ENCODE measurements around the gene CLPTM1.
"Not testable (repeated sequence)": the region's sequence is repeated elsewhere in the genome, so short reads cannot be mapped to it uniquely, and the experiment has no call there.

CLPTM1 gene

DNA sequence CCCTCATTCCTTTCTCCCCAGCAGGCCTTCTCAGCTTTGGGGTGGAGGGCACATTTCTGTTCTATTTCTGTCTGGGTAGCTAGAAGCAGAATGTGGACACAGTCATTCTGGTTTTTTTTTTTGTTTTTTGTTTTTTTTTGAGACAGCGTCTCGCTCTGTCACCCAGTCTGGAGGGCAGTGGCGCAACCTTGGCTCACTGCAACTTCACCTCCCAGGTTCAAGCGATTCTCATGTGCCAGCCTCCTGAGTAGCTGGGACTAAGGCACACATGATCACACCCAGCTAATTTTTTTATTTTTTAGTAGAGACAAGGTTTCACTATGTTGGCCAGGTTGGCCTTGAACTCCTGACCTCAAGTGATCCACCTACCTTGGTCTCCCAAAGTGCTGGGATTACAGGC lies 20.3 kb downstream of the CLPTM1 start:
- no peak for DNase-seq (ENCODE audit: low spot score)

DNA sequence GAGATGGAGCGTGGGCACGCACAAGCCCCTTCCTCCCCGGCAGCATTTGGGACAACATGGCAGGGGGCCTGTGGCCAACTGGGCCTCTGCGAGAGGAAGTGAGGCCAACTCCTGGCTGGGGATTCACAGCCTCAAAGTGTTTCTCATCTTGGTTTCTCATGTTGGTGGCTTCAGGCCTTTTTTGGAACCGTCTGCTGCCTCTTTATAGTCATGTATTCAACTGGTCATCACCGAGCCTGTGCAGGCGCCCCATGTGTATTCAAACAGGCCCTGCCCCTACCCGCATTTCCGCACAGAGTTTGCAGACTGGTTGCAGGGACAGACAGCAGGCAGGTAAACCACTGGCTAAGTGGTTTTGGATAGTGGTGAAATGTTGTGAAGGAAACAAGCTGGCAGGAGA lies 28.8 kb downstream of the CLPTM1 start:
- DNase-seq (ENCODE audit: low spot score): no peak

DNA sequence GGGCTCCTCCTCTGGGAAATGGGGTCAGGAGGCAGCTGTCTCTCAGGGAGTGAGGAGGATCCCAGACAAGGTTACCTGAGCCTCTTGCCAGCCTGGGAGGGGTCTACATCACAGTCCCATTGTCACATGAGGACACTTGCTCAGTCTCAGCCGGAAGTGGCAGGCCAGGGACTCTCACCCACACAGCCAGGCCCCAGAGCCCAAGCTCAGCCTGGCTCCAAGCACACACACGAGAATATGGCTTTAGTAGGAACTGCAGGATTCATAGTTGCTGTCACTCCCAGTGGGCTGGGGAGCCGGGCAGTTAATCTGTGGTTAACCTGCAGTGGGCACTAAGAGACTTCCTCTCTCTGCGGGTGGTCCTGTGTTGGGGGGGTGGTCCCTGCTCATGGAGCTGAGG lies 30.3 kb downstream of the CLPTM1 start:
- no peak for DNase-seq (ENCODE audit: low spot score)

- no peak for DNase-seq (ENCODE audit: low spot score)
Observed at GRCh38 chr19:44986389-44986788, 31.2 kb downstream of the CLPTM1 start.

- no peak for DNase-seq (ENCODE audit: low spot score)
Observed at GRCh38 chr19:44987148-44987675, 32.0 kb downstream of the CLPTM1 start.

GRCh38 chr19:44988273-44988672 lies 33.1 kb downstream of the CLPTM1 start:
- no peak for DNase-seq (ENCODE audit: low spot score)

GRCh38 chr19:44988896-44989556 lies 33.8 kb downstream of the CLPTM1 start:
- DNase-seq (ENCODE audit: low spot score): peak; percentile 77

- DNase-seq (ENCODE audit: low spot score): no peak
Observed at GRCh38 chr19:44990459-44990858, 35.3 kb downstream of the CLPTM1 start.

DNA sequence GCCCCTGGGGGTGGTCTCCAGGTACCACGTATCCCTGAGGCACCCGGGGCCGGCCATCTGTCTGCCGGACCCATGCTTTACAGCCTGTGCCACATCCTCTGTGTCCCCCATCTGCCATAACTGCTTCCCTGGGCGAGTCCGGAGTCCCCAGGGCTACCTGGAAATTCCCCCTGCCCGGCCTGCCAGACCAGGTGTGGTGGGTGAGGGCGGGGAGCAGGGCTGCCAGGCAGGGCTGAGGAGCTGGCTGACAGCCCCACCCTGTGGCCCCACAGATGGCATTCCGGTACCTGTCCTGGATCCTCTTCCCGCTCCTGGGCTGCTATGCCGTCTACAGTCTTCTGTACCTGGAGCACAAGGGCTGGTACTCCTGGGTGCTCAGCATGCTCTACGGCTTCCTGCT lies 35.8 kb downstream of the CLPTM1 start:
- DNase-seq (ENCODE audit: low spot score): no peak

DNA sequence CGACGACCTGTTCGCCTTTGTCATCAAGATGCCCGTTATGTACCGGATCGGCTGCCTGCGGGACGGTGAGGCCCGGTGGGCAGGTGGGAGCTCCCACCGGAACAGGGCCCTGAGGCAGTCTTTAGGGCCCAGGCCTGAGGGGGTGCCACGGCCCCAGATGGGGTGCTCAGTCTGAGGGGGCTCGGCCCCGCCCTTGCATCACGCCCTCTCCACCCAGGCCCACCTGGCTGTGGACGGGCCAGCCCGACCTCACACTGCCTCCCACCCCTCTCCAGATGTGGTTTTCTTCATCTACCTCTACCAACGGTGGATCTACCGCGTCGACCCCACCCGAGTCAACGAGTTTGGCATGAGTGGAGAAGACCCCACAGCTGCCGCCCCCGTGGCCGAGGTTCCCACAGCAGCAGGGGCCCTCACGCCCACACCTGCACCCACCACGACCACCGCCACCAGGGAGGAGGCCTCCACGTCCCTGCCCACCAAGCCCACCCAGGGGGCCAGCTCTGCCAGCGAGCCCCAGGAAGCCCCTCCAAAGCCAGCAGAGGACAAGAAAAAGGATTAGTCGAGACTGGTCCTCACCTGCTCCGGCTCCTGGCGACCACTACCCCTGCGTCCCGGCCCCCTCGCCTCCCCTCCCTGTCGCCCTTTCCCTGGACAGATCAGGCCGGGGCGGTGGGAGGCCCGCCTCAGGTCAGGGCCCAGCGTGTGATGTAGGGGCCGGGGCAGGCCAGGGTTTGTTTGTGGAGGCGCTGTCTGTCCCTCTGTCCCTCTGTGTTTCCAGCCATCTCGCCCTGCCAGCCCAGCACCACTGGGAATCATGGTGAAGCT lies 37.4 kb downstream of the CLPTM1 start:
- DNase-seq (ENCODE audit: low spot score): no peak

GRCh38 chr19:44993526-44993925 lies 38.3 kb downstream of the CLPTM1 start:
- no peak for DNase-seq (ENCODE audit: low spot score)

DNA sequence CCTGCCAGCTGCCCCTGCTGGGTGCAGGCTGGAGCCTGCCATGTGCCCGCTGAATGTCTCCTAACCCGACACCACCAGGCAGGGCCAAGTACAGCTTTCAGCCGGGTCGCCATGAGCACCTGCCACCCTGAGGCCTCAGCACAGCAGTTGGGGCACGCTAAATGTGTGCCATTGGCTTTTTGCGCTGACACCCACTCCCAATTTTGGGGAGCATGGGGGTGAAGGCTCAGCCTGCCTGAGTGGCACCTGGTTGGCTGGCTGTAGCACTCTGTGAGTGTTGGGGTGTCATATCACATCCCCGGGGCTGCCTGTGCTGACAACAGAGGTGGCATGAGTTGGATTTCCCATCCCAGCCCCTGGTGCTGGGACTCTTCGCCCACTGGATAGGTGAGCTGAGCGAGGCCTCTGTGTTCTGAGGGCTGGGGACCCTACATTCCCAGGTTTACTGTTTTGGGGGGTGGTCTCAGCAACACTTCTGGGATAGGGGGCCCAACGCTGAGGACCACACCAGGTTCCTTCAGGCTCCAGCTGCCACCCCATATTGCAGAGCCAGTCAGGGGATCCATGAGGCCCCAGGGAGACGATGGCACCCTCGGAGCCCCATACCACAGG lies 38.9 kb downstream of the CLPTM1 start:
- no peak for DNase-seq (ENCODE audit: low spot score)

DNA sequence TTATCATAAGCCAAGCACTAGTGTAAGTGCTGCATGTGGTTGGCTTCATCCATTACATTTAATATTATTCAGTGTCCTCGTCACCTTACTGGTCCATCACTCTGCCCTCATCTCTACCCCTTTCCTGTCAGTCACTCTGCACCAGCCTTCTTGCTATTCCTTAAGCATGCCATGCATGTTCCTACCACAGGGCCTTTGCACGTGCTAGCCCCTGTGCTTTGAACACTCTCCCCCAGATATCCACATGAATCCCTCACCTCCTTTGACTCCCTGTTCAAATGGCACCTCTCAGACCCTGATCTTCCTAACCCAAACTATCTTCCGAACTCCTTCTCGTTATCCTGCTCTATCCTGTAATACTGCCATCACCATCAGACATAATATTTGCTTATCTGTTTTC lies 42.8 kb downstream of the CLPTM1 start:
- no peak for DNase-seq (ENCODE audit: low spot score)

DNA sequence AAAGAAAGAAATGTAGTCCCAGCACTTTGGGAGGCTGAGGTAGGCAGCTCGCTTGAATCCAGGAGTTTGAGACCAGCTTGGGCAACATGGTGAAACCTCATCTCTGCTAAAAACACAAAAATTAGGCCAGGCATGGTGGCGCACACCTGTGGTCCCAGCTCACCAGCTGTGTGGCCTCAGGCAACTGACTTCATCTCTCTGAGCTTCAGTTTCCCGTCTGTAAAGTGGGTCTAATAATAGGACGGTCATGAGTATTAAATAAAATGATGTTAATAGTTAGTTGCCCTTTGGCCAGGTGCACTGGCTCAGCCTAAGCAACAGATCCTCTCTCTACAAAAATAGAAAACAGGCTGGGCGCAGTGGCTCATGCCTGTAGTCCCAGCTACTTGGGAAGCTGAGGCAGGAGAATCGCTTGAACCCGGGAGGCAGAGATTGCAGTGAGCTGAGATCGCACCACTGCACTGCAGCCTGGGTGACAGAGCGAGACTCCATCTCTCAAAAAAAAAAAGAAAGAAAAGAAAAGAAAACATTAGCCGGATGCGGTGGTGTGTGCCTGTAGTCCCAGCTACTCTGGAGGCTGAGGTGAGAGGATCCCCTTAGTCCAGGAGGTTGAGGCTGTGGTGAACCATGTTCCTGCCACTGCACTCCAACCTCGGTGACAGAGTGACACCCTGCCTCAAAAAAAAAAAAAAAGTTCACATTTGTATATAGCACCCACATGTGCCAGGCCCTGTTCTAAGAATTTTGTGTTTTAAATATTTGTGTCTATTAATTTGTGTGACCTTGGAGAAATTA lies 44.1 kb downstream of the CLPTM1 start:
- not testable (repeated sequence) for DNase-seq (ENCODE audit: low spot score)

GRCh38 chr19:45000665-45001064 lies 45.5 kb downstream of the CLPTM1 start:
- not testable (repeated sequence) for DNase-seq (ENCODE audit: low spot score)

DNA sequence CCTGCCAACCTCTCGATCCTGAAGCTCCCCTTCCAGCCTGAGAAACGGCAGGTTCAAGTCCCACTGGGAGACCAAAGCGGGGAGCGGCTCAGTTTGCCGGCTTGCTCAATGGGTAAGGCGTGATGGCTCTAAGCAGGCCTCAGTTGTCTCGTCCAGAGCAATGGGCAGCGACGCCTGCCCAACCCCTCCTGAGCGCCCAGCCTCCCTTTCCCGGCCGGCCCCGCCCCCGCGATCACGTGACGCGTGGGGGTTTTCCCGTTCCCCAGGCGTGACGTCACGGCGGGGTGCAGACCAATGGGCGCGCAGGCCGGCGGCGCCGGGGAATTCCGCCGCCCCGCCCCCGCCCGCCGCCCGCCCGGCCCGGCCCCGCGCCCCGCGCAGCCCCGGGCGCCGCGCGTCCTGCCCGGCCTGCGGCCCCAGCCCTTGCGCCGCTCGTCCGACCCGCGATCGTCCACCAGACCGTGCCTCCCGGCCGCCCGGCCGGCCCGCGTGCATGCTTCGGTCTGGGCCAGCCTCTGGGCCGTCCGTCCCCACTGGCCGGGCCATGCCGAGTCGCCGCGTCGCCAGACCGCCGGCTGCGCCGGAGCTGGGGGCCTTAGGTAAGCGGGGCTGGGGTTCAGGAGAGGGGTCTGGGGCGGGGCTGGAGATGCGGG lies 46.0 kb downstream of the CLPTM1 start, which contains the start of gene RELB:
TSS of gene RELB (plus strand) at position 378 of the 653 bp plus-strand sequence. CDS start at position 494, 116 bp downstream.
- peak; percentile 99 for DNase-seq (ENCODE audit: low spot score)

DNA sequence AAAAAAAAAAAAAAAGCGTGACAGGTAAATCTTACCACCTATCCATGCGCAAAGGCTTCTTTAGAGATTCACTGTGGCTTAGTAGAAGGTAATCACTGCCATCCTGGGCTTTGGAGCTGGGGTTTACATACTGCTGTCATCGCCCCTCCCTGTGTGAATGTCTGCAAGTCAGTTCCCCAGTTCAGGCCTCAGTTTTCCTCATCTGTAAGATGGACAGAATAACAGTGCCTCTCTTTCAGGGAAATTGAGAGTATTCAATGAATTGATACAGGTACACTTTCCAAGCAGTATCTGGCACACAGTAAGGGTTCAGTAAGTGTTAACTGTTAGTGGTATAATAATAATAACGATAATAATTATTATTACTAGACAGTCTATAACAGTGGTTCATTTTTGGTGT lies 48.3 kb downstream of the CLPTM1 start:
- DNase-seq (ENCODE audit: low spot score): no peak

GRCh38 chr19:45005787-45006186 lies 50.6 kb downstream of the CLPTM1 start:
- DNase-seq (ENCODE audit: low spot score): no peak

GRCh38 chr19:45008552-45008951 lies 53.4 kb downstream of the CLPTM1 start:
- no peak for DNase-seq (ENCODE audit: low spot score)

GRCh38 chr19:45009625-45010255 lies 54.6 kb downstream of the CLPTM1 start:
- DNase-seq (ENCODE audit: low spot score): no peak

DNA sequence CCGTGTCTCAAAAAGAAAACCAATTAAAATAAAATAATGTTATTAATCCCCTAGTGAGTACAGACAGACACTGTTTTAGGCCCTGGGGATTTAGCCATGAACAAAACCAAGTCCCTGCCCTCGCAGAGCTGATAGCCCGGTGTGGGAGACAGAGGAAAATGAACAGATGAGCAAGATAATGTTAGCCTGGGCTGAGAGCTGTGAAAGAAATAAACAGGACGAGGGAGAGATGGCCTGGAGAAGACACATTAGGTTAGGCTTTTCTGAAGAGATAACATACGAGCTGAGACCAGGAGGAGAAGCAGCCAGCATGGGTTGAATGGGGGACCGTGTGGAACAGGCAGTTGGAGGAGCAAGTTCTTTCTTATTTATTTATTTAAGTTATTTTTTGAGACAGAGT lies 55.1 kb downstream of the CLPTM1 start:
- no peak for DNase-seq (ENCODE audit: low spot score)

Data from germinal center (tissue), 1 donor.